ENCODE data around the gene TCEA2. TPM values are rescaled to one million over a fixed set of nuclear protein-coding genes. Genes with fewer than 3 reads are reported as not detected.

The TCEA2 gene
- total and polyA plus RNA-seq, 9 of the 15 experiments (the other 6 are each of a cell fraction or from before 2014, with no cell fraction given) = 1.4 to 28.7 (median 5.4) TPM

GRCh38 chr20:64022671-64023360 lies 40.2 kb upstream of the TCEA2 start (continued):
- TF ChIP-seq E2F5 (CRISPR knock-in tag; IDR thresholded peaks at IDR 0.05) = no peak
- no peak for TF ChIP-seq ZBTB43 (CRISPR knock-in tag; IDR thresholded peaks at IDR 0.05)
- TF ChIP-seq ATF6 (CRISPR knock-in tag; IDR thresholded peaks at IDR 0.05) = no peak
- TF ChIP-seq ZNF655 (CRISPR knock-in tag; IDR thresholded peaks at IDR 0.05) = no peak
